Activated CD4-positive, alpha-beta T cell treated with anti-CD3 and anti-CD28 coated beads, Interleukin-2, amount 10 ng/mL, durations not matched to agents 24 days and 14 days (primary cell): Measurements from ENCODE around the gene ZNF747. TPM values are rescaled to one million over a fixed set of nuclear protein-coding genes. Genes with fewer than 3 reads are reported as not detected.
"Not testable (repeated sequence)": the region's sequence is repeated elsewhere in the genome, so short reads cannot be mapped to it uniquely, and the experiment has no call there.

ENCODE experiments used
- DNase-seq: peaks from one replicate; pipeline ENCODE4 v3.0.0; 2022
- H3K27ac Mint-ChIP-seq: one replicate; pipeline ENCODE4 v1.8.0; 2022; ENCODE audit warnings: mild to moderate bottlenecking, mixed read lengths
- H3K27me3 Mint-ChIP-seq: one replicate; pipeline ENCODE4 v1.8.0; 2022; ENCODE audit warnings: mixed read lengths
- H3K36me3 Mint-ChIP-seq: one replicate; pipeline ENCODE4 v1.8.0; 2022; ENCODE audit warnings: low read depth, mild to moderate bottlenecking, mixed read lengths
- H3K4me1 Mint-ChIP-seq: one replicate; pipeline ENCODE4 v1.8.0; 2021; ENCODE audit warnings: mixed read lengths
- H3K4me3 Mint-ChIP-seq: one replicate; pipeline ENCODE4 v1.8.0; 2022; ENCODE audit warnings: mild to moderate bottlenecking, moderate library complexity, mixed read lengths
- H3K9me3 Mint-ChIP-seq: one replicate; pipeline ENCODE4 v1.8.0; 2021; ENCODE audit warnings: mixed read lengths
- intact Hi-C: fragments of 100-400 bp; cut with micrococcal nuclease; formaldehyde crosslinking; loops from one replicate; pipeline ENCODE4 v1.15.1; 2023
- total RNA-seq: library from RNA; stranded (reverse); gene quantifications from 2 replicates; pipeline ENCODE4 v1.2.3, GENCODE V29; 2022

Gene ZNF747
- total RNA-seq, 1 donor from 2014 or later = 10.5 TPM

GRCh38 chr16:30523768-30524574 lies 10.7 kb downstream of the ZNF747 start:
- DNase-seq = no peak
- peaks cover 18% of the 10 kb centered on the region for H3K4me1 Mint-ChIP-seq

GRCh38 chr16:30522702-30523463 lies 11.8 kb downstream of the ZNF747 start:
- peaks cover 18% of the 10 kb centered on the region for H3K4me1 Mint-ChIP-seq
- H3K27ac Mint-ChIP-seq, intact Hi-C loops: not testable (repeated sequence)

More at GRCh38 chr16:30523768-30524574, 10.7 kb downstream of the ZNF747 start:
- intact Hi-C loops = no loop called here
- Mint-ChIP-seq H3K27ac (no peak overlapping the region), H3K27me3 (no peaks in the 10 kb centered on the region), H3K36me3 (peaks cover 24% of the 10 kb centered on the region), H3K9me3 (no peaks in the 10 kb centered on the region), H3K4me3 (no peak overlapping the region)

GRCh38 chr16:30521873-30522641 lies 12.6 kb downstream of the ZNF747 start:
- DNase-seq = no peak
- Mint-ChIP-seq H3K4me3 (no peak overlapping the region), H3K4me1 (peaks cover 12% of the 10 kb centered on the region), H3K27me3 (no peaks in the 10 kb centered on the region), H3K36me3 (peaks cover 40% of the 10 kb centered on the region), H3K27ac (peak overlapping the region; percentile 3), H3K9me3 (no peaks in the 10 kb centered on the region)
- intact Hi-C loops = no loop called here

More at GRCh38 chr16:30522702-30523463, 11.8 kb downstream of the ZNF747 start:
- H3K9me3 Mint-ChIP-seq, H3K27me3 Mint-ChIP-seq, H3K4me3 Mint-ChIP-seq, DNase-seq: not testable (repeated sequence)
- H3K36me3 Mint-ChIP-seq = peaks cover 32% of the 10 kb centered on the region

- Mint-ChIP-seq H3K36me3 (peaks cover 45% of the 10 kb centered on the region), H3K27me3 (no peaks in the 10 kb centered on the region), H3K27ac (no peak overlapping the region), H3K4me3 (no peak overlapping the region), H3K4me1 (peaks cover 12% of the 10 kb centered on the region), H3K9me3 (no peaks in the 10 kb centered on the region)
- intact Hi-C loops = no loop called here
- no peak for DNase-seq
Observed at GRCh38 chr16:30521476-30521872, 13.2 kb downstream of the ZNF747 start.

GRCh38 chr16:30519120-30520049 lies 15.3 kb downstream of the ZNF747 start:
- intact Hi-C loops = no loop called here
- Mint-ChIP-seq H3K4me1 (peaks cover 7% of the 10 kb centered on the region), H3K4me3 (no peak overlapping the region), H3K36me3 (peaks cover 58% of the 10 kb centered on the region), H3K27me3 (no peaks in the 10 kb centered on the region), H3K9me3 (no peaks in the 10 kb centered on the region), H3K27ac (peak overlapping the region; percentile 18)
- DNase-seq = no peak

GRCh38 chr16:30518552-30518951 lies 16.1 kb downstream of the ZNF747 start:
- Mint-ChIP-seq H3K4me1 (peaks cover 7% of the 10 kb centered on the region), H3K4me3 (no peak overlapping the region), H3K36me3 (peaks cover 63% of the 10 kb centered on the region), H3K27ac (no peak overlapping the region), H3K27me3 (no peaks in the 10 kb centered on the region), H3K9me3 (no peaks in the 10 kb centered on the region)
- no peak for DNase-seq
- intact Hi-C loops = no loop called here

- no peak for DNase-seq
- Mint-ChIP-seq H3K9me3 (no peaks in the 10 kb centered on the region), H3K36me3 (peaks cover 77% of the 10 kb centered on the region), H3K27me3 (no peaks in the 10 kb centered on the region), H3K27ac (peak overlapping the region; percentile 77), H3K4me3 (no peak overlapping the region), H3K4me1 (peaks cover 8% of the 10 kb centered on the region)
- intact Hi-C loops = no loop called here
Observed at GRCh38 chr16:30515275-30515674, 19.4 kb downstream of the ZNF747 start.

GRCh38 chr16:30511509-30511908 lies 23.1 kb downstream of the ZNF747 start:
- H3K9me3 Mint-ChIP-seq = no peaks in the 10 kb centered on the region
- H3K36me3 Mint-ChIP-seq = peaks cover 67% of the 10 kb centered on the region
- H3K4me1 Mint-ChIP-seq = peaks cover 6% of the 10 kb centered on the region
- no peak for DNase-seq
- H3K27ac Mint-ChIP-seq = no peak overlapping the region
- no peak overlapping the region for H3K4me3 Mint-ChIP-seq
- intact Hi-C loops = no loop called here
- no peaks in the 10 kb centered on the region for H3K27me3 Mint-ChIP-seq

- Mint-ChIP-seq H3K27me3 (no peaks in the 10 kb centered on the region), H3K4me1 (peaks cover 6% of the 10 kb centered on the region), H3K36me3 (peaks cover 63% of the 10 kb centered on the region), H3K27ac (peak overlapping the region; percentile 18), H3K9me3 (no peaks in the 10 kb centered on the region), H3K4me3 (no peak overlapping the region)
- DNase-seq = no peak
- intact Hi-C loops = no loop called here
Observed at GRCh38 chr16:30510376-30510938, 24.2 kb downstream of the ZNF747 start.

- Mint-ChIP-seq H3K27me3 (no peaks in the 10 kb centered on the region), H3K27ac (peak overlapping the region; percentile 29), H3K4me3 (no peak overlapping the region), H3K4me1 (peaks cover 6% of the 10 kb centered on the region), H3K36me3 (peaks cover 62% of the 10 kb centered on the region), H3K9me3 (no peaks in the 10 kb centered on the region)
- intact Hi-C loops = no loop called here
- no peak for DNase-seq
Observed at GRCh38 chr16:30509081-30509765, 25.4 kb downstream of the ZNF747 start.

GRCh38 chr16:30503403-30504296 lies 31.0 kb downstream of the ZNF747 start:
- Mint-ChIP-seq H3K4me1 (peaks cover 5% of the 10 kb centered on the region), H3K36me3 (peaks cover 41% of the 10 kb centered on the region)
- intact Hi-C loops = no loop called here

More at GRCh38 chr16:30503403-30504296, 31.0 kb downstream of the ZNF747 start:
- DNase-seq = no peak
- H3K9me3 Mint-ChIP-seq = no peaks in the 10 kb centered on the region
- H3K27me3 Mint-ChIP-seq = no peaks in the 10 kb centered on the region
- no peak overlapping the region for H3K4me3 Mint-ChIP-seq
- peak overlapping the region; percentile 59 for H3K27ac Mint-ChIP-seq
